HL-60/S4 treated with phorbol 12-myristate 13-acetate at 8.2 ng/mL for 4 days and 3 days (cell line): ENCODE measurements around the gene SEMA6B.

Source experiments
- in situ Hi-C: fragments of 300-500 bp; cut with MboI; formaldehyde crosslinking; loops from 2 replicates; pipeline ENCODE4 v1.15.0; 2022; ENCODE audit warnings: low sequenced_read_pairs

SEMA6B gene

GRCh38 chr19:4511300-4512054, 48.0 kb downstream of the SEMA6B start:
- in situ Hi-C loops = no loop called here

DNA sequence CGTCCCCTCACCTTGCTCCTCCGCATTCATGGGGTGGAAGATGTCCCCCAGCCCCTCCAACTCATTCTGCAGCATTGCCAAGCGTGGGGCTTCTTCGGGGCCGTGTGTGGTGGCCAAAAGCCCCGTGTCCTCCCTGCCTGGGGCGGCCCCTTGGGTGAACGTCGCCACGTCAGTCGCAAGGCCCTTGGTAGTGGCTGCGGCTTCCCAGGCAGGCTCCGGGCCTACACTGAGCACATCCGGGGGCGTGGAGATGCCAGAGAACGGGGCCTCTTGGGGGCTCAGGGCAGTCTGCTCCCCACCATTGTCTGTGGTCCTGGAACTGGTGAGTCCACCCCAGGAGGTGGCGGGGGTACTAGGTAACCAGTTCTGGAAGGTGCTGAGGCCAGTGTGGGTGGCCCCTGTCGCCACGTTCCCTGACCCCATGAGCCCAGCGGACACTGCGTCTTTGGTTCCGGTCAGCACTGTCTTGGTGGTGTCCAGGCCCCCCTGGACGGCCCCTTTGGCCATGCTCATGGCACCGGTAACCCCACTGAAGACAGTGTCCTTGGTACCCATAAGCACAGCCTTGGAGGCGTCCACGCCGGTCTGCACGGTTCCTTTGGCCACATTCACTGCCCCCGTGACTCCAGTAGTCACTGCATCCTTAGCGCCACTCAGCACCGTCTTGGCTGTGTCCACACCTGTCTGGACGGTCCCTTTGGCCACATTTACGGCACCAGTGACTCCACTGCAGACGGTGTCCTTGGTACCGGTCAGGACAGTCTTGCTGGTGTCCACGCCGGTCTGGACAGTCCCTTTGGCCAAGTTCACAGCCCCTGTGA, 48.8 kb downstream of the SEMA6B start:
- in situ Hi-C loops = no loop called here

DNA sequence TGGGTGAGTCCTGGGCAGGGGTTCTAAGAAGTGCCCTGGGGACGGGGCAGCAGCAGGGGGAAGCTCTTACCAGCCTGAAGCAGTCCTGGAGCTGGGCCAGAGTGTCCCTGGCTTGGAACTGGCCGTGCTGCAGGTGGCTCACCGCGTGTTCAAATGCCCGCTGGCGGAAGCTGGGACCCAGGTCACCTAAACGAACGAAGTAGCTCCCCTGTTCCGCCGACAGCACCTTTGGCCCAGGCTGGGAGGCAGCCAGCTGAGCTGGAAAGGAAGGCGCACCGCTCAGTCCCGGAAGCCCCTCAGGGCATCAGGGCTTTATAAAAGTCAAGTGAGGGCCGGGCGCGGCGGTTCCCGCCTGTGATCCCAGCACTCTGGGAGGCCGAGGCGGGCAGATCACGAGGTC, 50.8 kb downstream of the SEMA6B start:
- in situ Hi-C loops = no loop called here

- in situ Hi-C loops = no loop called here
These were observed 51.7 kb downstream of the SEMA6B start for GRCh38 chr19:4507804-4508203.

DNA sequence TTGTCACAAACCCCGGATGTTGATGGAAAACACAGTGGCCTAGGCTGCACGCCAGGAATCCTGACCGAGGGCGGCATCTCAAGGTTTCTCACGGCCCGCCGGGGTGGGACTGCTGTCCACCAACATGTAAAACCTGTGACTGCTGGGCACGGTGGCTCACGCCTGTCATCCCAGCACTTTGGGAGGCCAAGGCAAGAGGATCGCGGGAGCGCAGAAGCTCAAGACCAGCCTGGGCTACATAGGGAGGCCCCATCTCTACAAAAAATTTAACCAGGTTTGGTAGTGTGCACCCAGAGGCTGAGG, 52.4 kb downstream of the SEMA6B start:
- in situ Hi-C loops = no loop called here

GRCh38 chr19:4506449-4507149, 52.9 kb downstream of the SEMA6B start:
- in situ Hi-C loops = no loop called here

GRCh38 chr19:4505570-4506448, 53.7 kb downstream of the SEMA6B start:
- in situ Hi-C loops = no loop called here

DNA sequence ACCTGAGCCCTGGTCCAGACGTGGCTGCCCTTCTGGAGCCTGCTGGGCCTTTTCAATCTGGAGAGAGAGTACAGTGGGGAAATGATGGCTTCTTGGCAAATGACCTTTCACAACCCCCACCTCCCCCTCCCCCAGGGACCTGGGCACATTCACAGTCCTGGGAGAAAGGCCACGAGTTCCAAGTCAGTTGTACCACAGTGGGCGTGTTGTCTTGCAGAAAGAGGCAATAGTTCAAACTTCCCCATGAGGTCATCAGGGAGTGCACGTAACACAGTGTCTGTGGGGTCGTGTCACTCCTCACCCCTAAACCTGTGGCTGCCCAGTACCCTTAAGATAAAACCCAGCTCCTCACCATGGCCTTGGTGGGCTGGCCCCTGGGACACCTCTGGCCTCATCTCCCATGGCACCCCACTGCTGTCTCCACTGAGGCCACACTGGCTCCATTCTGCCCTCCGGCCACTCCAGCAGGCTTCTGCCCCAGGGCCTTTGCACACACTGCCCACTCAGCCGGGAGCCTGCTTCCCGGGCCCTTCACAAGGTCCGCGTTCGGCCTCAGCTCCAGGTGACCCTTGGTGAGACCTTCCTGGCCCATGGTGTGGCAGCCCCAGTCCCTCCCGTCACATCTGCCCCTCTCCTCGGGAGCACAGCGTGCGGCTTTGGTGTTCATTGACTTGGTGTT, 54.5 kb downstream of the SEMA6B start:
- in situ Hi-C loops = no loop called here

DNA sequence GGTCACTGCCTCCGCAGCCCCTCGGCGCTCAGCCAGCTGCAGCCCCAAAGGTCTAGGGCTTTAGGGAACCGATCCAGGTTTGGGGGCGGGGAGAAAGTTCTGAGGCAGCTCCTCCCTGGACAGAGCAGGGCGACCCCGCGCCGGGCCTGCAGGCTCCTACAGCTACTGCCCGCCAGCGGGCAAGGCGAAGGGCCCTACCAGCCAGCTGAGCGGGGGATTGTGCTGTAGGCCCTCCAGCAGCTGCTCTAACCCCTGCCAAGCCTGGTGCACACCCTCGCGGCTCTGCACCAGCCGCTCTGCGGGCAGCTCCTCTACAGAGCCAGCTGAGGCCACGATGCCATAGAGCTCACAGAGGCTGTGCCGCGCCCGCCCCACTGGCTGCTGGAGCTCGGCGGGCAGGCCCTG, 55.2 kb downstream of the SEMA6B start:
- in situ Hi-C loops = no loop called here

GRCh38 chr19:4503825-4504170, 55.7 kb downstream of the SEMA6B start:
- in situ Hi-C loops = no loop called here

GRCh38 chr19:4503132-4503824, 56.2 kb downstream of the SEMA6B start:
- in situ Hi-C loops = no loop called here

DNA sequence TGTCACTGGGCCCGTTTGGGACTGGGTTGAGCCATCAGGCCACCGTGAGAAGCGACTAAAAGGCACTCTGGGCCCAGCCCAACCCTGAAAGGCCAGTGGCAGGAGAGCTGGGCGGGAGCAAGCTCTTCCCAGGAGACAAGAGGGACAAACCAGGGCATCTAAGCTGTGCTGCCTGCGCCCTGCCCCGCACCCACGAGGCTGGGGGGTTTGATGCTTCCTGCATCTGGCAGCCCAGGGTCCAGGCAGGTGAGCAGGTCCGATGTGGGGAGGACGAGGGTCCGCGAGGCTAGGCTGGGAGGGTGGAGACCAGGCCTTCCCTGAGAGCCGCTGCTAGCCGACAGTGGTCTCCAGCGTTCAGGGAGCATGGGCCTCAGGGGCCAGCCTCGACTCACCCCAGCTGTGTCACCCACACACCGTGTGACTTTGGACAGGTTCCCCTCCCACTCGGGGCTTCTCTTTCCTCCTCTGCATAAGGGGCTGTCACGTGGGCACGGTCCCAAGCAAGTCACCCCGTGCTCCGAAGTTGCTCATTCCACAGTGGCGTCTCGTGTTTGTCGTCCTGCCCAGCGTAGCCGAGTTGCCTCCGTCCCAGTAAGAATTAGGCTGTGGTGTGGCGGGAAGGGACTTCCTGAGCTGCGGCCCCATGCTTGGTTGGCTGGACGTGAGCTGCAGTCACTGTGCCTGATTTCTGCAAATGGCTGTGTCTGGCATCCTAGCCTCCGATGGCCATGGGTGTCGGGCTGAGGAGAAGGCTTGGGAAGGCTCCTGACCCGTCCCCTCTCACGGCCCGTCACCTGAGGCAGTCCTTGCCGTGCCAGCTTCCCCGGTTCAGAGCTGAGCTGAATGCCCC, 57.0 kb downstream of the SEMA6B start:
- in situ Hi-C loops = no loop called here

- in situ Hi-C loops = no loop called here
These were observed 57.8 kb downstream of the SEMA6B start for GRCh38 chr19:4501691-4502090.

GRCh38 chr19:4500841-4501591, 58.5 kb downstream of the SEMA6B start:
- in situ Hi-C loops = no loop called here

DNA sequence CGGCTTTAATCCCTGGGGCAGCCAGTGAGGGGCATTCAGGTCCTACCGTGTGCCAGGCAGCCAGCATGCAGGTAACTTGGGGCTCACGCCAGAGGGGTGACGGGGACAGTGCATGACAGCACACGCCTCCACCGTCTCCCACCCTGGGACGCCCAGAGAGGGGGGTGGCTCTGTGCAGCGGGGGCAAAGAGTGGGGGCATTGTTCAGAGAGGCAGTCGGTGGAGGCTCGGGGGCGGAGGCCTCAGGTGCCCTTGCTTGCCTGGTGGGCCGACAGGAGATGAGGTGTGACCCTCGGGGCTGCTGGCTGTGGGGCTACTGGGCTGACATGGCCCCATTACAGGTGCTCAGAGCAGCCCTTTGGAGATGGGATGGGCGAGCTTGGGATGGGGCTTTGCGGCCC, 59.6 kb downstream of the SEMA6B start:
- in situ Hi-C loops = no loop called here

GRCh38 chr19:4499318-4499717, 60.2 kb downstream of the SEMA6B start:
- in situ Hi-C loops = no loop called here

DNA sequence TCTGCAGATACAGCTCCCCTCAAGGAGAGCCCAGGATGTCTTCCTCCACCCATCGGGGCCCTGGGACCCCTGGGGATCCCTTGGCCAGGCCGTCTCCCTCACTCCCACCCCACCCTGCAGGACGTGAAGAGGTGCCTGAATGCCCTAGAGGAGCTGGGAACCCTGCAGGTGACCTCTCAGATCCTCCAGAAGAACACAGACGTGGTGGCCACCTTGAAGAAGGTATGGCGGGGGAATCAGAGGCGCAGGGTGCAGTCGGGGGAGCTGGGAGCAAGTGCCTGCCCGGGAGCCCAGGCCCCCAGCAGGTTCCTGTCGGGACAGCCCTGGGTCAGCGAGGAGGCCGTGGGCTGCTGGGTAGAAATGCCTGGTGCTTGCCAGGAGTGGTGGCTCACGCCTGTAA, 60.8 kb downstream of the SEMA6B start:
- in situ Hi-C loops = no loop called here

DNA sequence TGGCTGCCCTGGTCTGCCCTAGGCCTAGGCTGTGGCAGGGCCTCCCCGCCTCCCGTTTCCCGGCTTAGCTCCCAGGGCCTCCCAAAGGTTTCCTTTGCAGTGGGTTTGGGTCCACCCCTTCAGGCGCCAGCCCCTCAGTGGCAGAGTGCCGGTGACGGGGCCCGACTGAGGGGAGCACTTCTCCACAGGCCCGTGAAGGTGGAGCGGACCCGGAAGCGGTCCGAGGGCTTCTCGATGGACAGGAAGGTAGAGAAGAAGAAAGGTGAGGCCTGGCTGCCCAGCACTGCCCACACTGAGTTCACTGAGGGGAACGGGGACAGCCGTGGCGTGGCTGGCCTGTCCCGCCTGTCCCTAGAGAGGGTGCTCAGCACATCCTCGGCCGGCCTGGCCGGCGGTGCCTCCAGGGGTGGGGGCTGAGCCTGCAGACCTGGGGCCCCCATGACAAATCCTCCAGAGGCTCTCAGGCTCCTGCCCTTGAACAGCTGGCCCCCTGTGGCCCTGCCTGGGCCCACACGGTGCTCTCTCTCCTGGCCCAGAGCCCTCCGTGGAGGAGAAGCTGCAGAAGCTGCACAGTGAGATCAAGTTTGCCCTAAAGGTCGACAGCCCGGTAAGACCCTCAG, 61.6 kb downstream of the SEMA6B start:
- in situ Hi-C loops = no loop called here
